ENCODE results near the gene SPOPL. TPM values are rescaled to one million over a fixed set of nuclear protein-coding genes. Genes with fewer than 3 reads are reported as not detected.

Gene SPOPL
- total RNA-seq, 4 donors from 2014 or later: 18.8 to 28.1 (median 21.9) TPM

DNA sequence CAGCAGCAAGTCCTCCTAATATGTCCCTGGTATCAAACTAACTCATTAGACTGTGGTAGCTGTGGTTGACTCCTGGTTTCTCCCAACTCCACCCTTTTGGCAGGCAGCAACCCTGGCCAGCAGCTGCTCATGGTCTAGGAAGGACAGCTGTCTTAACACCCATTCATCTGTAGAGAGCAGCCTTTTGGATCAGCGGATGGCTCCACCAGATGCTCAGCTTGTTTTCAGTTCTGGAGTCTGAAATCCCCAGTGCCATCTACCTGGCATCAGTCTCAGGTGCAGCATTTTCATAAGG, 100.5 kb downstream of the SPOPL start:
- Histone ChIP-seq H3K9me3 (no peaks in the 10 kb centered on the region), H3K27ac (no peak overlapping the region), H3K4me3 (no peak overlapping the region), H3K27me3 (no peaks in the 10 kb centered on the region), H3K36me3 (no peaks in the 10 kb centered on the region), H3K4me1 (no peaks in the 10 kb centered on the region)
- DNase-seq: no peak
- TF ChIP-seq, protein P1, sequence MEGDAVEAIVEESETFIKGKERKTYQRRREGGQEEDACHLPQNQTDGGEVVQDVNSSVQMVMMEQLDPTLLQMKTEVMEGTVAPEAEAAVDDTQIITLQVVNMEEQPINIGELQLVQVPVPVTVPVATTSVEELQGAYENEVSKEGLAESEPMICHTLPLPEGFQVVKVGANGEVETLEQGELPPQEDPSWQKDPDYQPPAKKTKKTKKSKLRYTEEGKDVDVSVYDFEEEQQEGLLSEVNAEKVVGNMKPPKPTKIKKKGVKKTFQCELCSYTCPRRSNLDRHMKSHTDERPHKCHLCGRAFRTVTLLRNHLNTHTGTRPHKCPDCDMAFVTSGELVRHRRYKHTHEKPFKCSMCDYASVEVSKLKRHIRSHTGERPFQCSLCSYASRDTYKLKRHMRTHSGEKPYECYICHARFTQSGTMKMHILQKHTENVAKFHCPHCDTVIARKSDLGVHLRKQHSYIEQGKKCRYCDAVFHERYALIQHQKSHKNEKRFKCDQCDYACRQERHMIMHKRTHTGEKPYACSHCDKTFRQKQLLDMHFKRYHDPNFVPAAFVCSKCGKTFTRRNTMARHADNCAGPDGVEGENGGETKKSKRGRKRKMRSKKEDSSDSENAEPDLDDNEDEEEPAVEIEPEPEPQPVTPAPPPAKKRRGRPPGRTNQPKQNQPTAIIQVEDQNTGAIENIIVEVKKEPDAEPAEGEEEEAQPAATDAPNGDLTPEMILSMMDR (IDR thresholded peaks at IDR 0.05): no peak
- no peak for TF ChIP-seq POLR2A (IDR thresholded peaks at IDR 0.05)

DNA sequence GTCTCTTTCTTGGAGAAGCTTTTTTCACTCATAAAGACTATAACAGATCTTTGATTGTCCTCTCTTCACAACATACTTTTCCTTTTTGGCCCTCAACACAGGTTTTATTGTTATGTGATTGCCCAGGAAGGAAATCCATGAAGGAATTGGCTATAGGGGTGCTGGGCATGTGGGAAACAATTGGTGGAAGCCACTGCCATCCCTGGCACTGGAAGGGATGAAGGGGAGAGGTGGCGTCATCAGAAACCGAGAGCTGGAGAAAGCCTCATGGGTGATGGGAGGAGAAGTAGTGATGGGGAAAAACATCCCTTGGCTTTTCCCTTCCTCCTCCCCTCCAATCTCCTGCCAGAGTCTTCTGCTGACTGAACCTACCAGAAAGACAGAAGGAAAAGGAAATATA, 106.2 kb downstream of the SPOPL start:
- no peak for DNase-seq
- H3K27me3 ChIP-seq: no peaks in the 10 kb centered on the region
- no peaks in the 10 kb centered on the region for H3K36me3 ChIP-seq
- H3K4me3 ChIP-seq: no peak overlapping the region
- H3K27ac ChIP-seq: no peak overlapping the region
- TF ChIP-seq, protein P1 (IDR thresholded peaks at IDR 0.05): no peak
- no peak for TF ChIP-seq POLR2A (IDR thresholded peaks at IDR 0.05)
- no peaks in the 10 kb centered on the region for H3K4me1 ChIP-seq
- H3K9me3 ChIP-seq: no peaks in the 10 kb centered on the region

DNA sequence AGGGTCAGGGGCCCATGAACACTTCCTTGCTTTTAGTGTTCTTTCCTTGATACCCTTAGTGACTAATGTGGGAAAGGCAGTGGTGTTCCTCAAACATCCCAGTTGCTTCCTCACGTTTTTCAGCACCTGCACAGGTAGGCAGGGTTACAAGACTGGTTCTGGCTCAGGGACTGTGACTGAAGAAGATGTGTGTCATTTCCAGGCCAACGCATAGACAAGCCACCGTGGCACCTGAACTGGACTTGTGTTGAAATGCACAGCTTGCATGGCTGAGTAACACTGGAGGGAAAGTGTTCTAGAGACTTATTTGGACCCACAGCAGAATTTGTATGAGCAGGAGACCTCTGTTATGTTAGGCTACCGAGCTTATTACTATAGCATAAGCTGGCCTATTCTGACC, 107.9 kb downstream of the SPOPL start:
- H3K27ac ChIP-seq: no peak overlapping the region
- no peaks in the 10 kb centered on the region for H3K27me3 ChIP-seq
- no peak for DNase-seq
- TF ChIP-seq, protein P1 (IDR thresholded peaks at IDR 0.05): no peak
- TF ChIP-seq POLR2A (IDR thresholded peaks at IDR 0.05): no peak
- no peak overlapping the region for H3K4me3 ChIP-seq
- no peaks in the 10 kb centered on the region for H3K4me1 ChIP-seq
- no peaks in the 10 kb centered on the region for H3K36me3 ChIP-seq
- no peaks in the 10 kb centered on the region for H3K9me3 ChIP-seq

DNA sequence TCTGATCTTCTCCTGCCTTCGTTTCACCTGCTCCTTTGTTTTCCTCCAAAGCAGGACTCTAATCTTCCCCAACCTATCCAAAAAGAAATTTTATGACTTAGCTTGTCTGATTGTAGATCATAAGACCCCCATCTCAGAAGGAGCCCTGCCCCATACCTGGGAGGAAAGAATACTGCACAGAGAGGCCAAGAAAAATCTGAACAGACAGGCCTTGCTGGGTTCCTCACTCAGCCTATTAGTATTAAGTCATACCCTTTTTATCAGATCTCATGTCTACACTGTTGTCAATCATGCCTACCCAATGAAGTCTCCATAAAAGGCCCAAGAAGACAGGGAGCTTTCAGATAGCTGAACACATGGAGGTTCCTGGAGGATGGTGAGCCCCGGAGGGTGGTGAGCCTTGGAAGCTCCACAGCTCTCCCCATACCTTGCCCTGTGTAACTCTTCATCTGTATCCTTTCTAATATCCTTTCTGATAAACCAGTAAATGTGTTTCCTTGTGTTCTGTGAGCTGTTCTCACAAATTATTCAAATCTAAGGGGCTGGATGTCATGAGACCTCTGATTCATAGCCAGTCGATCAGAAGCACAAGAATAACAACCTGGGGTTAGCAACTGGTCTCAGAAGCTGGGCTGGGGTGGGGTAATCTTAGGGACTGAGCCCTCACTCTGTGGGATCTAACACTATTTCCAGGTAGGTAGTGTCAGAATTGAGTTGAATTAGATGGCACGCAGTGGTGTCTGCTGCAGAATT, 108.8 kb downstream of the SPOPL start:
- TF ChIP-seq, protein P1 (IDR thresholded peaks at IDR 0.05): no peak
- TF ChIP-seq POLR2A (IDR thresholded peaks at IDR 0.05): no peak
- no peak overlapping the region for H3K4me3 ChIP-seq

DNA sequence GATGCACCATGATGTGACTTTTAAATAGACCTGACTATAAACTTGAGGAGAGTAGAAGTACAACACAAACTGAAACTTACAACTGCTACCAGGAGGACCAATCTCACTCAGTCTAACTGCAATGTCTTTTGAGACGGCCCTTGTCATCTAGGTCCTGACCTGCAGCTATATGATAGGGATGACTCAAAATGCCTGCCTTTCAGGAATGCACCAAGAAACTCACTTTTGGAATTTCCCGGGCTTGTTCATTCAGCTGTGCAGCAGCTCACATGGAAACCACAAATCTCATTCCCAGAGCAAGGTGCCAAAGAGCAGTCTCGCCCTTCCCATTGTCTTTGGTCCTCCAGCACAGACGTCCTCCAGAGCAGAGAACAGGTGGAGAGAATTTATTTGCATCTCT, 113.7 kb downstream of the SPOPL start:
- DNase-seq: no peak
- H3K9me3 ChIP-seq: no peaks in the 10 kb centered on the region
- no peaks in the 10 kb centered on the region for H3K27me3 ChIP-seq
- TF ChIP-seq POLR2A (IDR thresholded peaks at IDR 0.05): no peak
- TF ChIP-seq, protein P1 (IDR thresholded peaks at IDR 0.05): no peak
- H3K4me1 ChIP-seq: no peaks in the 10 kb centered on the region
- H3K36me3 ChIP-seq: no peaks in the 10 kb centered on the region
- H3K4me3 ChIP-seq: no peak overlapping the region
- H3K27ac ChIP-seq: no peak overlapping the region

More for the DNA sequence above, 108.8 kb downstream of the SPOPL start:
- H3K4me1 ChIP-seq: no peaks in the 10 kb centered on the region
- no peak for DNase-seq
- H3K9me3 ChIP-seq: no peaks in the 10 kb centered on the region
- no peaks in the 10 kb centered on the region for H3K36me3 ChIP-seq
- H3K27me3 ChIP-seq: no peaks in the 10 kb centered on the region
- H3K27ac ChIP-seq: no peak overlapping the region

DNA sequence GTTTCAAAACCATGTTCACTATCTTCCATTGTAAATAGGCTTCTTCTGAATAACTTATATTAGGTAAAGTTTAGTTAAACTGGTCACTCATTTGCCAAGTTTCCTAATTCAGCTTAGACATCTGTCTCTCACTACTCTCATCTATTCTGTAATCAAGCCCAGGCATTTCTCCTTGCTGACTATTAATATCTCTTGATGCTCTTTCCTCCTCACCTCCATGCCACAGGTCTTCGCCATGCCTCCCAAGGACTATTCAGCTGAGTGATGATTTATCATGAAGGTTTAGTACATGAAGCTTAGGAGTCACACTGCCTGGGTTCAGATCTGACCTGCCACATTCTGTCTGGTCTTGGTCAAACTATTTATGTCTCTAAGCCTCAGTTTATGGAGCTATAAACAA, 115.5 kb downstream of the SPOPL start:
- TF ChIP-seq POLR2A (IDR thresholded peaks at IDR 0.05): no peak
- TF ChIP-seq, protein P1 (IDR thresholded peaks at IDR 0.05): no peak

More for the DNA sequence above, 115.5 kb downstream of the SPOPL start:
- H3K9me3 ChIP-seq: no peaks in the 10 kb centered on the region
- H3K27me3 ChIP-seq: no peaks in the 10 kb centered on the region
- H3K27ac ChIP-seq: no peak overlapping the region
- no peak for DNase-seq
- H3K36me3 ChIP-seq: no peaks in the 10 kb centered on the region
- no peaks in the 10 kb centered on the region for H3K4me1 ChIP-seq
- no peak overlapping the region for H3K4me3 ChIP-seq

Data from Peyer's patch (tissue), 4 donors.